HL-60/S4 (cell line): ENCODE data around the gene KRT7.
"Not testable (repeated sequence)": the region's sequence is repeated elsewhere in the genome, so short reads cannot be mapped to it uniquely, and the experiment has no call there.

Source experiments
- in situ Hi-C: fragments of 300-500 bp; cut with MboI; formaldehyde crosslinking; loops from 2 replicates; pipeline ENCODE4 v1.14.3; 2022; ENCODE audit warnings: low sequenced_read_pairs

KRT7 gene

DNA sequence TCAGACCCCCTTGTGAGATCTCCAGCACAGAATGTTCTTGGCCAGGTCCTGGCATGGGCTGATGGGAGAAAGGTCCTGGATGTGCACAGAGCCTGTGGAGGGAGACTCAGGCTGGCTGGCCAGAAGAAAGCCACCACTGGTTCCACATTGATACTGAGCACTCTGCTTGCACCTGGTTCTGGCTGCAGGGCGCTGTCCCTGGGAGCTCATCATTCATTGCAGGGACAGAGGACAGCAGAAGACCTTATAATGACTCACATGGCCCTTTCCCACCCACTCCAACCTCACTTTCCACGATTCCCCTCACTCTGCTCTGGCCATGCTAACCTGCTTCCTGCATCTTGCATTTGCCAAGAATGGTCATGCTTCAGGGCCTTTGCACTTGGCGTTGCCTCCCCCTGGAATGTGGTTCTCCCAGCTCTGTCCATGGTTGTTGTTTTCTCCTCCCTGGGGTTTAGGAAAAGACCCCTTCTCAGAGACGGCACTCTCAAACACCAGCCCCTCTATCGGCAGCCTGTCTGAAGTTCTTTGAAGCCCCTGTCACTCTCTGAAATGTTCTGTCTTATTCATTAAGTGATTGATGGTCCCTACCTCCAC, 10.3 kb downstream of the KRT7 start:
- in situ Hi-C loops, result no loop called here

DNA sequence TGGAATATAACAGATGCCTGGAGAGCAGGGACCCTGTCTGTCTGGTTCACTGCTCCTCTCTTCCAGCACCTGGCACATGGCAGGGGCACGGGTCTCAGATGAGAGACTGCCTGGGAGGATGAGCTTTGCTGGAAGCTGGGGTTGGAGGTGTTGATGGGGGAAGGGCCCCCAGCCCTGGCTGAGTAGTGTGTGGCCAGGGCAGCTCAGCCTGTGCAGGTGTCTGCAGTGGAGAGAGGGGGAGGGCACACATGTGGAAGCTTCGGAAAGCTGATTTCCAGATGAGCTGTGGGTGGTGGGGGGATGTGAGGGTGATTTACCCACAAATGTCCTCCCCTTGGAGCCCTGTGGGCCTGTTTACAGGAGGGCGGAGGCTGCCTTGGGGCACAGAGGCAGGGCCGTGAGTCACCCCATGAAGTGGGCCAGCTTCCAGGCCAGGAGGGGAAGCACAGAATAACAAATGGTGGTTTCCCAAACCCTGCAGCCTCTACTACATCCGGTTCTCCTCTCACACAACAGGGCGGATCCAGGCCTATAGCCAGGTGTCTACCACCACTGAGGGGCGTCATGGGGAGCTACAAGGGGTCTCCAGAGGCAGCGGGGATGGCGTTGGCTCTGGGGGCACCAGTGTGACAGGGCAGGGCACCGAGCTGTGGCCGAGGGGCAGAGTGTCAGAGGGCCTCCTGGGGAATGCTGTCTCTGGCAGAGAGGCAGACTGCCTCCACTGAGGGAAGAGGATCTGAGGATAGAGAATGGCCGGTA, 11.0 kb downstream of the KRT7 start:
- in situ Hi-C loops, result no loop called here

DNA sequence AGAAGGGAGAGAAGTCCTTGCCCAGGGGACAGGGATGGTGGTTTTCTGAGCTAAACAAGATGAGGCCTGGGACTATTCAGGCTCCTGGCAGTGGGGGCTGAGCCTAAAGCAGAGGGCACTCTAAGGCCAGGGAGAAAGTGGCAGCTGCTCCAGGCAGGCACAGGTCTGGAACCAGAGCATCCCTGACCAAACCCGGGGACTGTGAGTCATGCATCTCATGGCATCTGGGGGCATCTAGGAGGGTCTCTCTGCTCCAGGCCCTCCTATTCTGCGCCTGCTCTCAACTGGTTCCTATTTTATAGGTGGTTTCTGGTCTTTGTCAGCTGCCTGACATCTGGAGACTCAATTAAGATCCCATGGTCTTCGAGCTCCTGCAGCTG, 11.6 kb downstream of the KRT7 start:
- in situ Hi-C loops, result no loop called here

DNA sequence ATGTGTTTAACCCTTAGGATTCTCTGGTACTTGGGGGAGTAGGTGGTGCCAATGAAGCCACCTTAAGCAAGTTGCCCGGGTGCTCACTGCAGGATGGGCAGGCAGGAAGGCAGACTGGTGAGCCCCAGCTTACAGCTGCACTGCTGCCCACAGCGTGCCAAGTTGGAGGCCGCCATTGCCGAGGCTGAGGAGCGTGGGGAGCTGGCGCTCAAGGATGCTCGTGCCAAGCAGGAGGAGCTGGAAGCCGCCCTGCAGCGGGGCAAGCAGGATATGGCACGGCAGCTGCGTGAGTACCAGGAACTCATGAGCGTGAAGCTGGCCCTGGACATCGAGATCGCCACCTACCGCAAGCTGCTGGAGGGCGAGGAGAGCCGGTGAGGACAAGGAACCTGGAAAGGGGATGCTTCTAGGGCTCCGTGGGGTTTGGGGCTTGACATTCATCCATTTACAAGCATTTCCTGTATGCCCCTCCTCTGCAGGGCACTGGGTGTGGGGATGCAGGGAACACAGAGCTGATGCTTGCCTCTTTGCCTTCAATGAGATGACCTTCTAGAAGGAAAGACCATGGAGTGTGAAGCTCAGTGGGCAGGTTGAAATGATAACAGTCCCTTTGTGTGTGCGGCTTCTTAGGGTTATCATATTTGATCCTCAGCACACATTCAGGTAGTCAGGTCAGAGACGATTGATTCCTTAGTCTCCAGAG, 12.4 kb downstream of the KRT7 start:
- in situ Hi-C loops, result no loop called here

DNA sequence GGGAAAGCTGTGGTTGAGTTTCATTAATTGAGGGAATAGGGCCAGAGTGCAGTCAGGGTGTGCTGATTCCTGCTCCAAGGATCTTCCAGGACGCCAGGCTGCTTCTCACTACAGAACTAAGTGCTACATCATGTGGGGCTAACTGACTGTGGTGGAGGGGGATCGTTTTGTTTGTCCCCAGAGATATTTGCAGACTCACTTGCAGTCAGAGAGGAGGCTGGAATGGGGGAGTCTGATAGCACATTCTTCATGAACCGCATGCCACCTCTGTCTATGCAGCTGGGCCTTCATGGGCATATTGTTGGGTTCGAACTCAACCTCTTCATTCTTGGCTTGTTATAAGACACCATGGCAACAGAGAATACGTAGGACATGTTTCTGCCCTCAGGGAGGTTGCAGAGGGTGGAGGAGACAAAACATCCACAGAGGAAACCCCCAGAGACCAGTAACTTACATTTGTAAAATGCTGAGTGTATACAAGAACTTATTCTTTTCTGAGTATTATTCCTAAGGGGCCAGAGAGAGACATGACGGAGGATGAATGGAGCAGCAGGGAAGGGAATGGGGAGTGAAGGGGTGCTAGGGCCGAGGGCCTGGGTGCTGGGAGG, 13.0 kb downstream of the KRT7 start:
- in situ Hi-C loops, result no loop called here

DNA sequence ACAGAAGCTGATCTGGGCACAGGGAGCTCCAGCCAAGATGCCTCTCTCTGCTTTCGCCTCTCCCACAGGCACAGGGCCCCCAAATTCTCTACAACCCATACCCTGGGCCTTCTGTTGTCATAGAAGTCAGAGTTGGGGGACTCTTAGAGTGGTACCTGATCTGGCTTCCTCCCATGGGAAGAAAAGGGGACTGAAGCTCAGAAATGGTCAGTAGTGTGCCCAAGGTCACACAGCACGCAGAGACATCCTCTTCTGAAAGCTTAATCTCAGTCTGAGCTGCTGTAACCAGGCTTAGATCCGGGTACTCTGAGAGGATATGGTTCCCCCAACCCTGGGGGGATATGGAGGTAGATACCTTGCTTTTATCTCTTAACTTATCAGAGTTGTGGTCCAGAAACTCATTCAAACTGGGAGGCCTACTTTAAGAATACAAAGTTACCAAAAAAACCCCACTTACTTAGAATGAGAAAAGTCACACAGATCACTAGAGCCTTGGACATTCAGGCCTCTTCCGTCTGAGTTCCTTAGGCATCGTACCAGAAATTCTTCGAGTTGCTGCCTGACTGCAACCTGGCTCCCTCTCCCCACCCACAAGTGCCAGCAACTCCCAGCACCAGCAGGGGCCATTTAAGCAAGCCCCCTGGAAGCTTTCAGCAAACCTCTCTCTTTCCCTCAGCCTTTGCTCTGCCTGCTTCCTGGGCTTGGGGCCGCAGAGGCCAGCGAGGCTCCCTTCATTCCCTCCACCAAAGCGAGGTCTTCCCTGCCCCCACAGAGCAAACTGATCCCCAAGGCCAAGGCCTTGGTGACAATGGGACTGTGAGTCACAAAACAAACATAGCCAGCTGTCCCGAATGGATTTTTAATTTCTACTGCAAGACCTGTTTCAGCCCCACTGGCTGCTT, 13.9 kb downstream of the KRT7 start:
- in situ Hi-C loops, result no loop called here

DNA sequence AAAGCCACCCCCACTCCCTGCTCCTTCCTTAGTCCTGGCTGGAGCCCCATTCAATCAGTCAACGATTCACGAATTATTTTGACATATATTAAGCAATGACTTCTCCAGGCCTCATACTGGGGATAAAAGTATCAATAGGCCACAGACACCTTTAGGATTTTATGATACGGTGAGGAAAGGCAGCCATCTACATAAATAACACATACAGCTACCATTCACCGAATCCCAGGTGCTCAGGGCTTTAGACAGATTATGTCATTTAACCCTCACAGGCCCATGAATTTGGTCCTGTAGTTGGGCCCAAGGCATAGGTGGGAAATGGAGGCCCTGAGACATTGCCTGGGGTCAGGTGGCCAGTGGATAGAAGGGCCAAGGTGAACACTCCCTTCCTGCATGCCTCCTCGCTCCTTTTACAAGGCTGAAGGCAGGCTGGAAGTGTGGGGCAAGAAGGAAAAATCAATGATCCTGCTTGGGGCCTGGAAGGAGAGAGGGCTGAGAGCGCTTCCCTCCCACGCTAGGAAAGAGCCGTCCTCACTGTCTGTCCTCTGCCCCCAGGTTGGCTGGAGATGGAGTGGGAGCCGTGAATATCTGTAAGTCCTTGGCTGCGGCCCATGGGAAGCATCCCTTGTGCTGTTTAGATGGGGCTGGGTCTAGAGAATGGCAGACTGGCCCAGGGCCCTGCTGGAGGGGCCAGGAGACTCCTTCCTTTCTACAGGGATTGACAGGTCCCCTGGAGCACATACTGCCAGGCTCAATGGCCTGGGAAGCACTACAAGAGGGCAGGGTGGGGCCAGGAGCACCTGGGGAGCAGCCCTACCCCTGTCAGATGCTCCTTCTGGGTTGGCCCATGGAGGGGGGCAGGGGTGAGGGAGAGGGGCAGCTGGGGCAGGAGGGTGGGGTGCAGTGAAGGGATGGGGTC, 14.8 kb downstream of the KRT7 start:
- in situ Hi-C loops, result no loop called here

DNA sequence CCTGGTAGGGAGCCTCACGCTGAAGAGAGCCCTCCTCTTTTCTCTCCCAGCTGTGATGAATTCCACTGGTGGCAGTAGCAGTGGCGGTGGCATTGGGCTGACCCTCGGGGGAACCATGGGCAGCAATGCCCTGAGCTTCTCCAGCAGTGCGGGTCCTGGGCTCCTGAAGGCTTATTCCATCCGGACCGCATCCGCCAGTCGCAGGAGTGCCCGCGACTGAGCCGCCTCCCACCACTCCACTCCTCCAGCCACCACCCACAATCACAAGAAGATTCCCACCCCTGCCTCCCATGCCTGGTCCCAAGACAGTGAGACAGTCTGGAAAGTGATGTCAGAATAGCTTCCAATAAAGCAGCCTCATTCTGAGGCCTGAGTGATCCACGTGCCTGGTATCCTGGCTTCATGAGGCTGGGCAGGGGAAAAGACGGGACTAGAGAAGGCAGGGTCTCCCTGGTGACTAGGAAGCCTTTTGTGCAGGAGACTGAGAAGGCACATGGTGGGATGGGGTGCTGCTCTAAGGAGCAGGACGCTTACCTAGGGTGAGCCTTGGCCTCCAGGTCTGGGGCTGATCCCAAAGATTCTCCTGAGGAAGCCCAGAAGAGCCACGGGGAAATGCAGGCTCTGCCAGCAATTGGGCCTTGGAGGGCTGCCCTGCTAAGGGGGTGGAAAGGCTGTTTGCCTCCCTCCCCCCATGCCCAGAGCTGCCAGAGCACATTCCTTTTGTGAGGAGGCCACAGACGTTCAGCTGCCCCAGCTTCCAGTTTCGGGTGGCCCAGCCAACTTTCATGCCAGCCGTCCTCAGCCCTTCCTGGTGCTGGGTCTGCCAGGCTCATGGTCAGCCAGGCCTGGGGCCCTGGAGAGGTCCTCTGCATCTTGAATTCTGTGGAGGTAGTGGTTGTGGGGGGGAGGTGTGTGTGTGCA, 15.8 kb downstream of the KRT7 start:
- in situ Hi-C loops, result no loop called here

DNA sequence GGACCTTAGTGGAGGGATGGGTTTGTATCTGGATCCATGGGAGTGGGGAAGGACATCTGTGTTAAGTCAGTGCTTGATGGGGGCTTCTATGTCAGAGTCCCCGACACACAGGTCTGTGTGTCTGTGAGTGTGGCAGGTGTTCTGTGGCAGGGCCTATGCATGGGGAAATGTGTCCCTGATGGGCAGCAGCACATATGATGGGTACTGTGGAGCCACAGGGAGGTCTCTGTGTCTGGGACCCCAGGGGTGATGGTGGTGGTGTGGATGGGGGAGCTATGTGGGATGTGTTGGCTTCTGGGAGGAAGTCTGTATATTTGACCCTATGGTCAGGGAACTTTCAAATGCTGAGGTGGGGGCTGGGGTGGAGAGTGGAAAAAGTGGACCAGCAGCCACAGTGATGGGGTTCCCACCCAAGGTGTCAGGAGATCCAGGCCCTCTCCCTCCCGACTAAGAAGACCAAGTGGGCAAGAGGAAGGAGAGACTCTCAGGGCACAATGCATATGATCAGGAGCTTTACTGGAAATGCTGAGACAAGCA, 16.5 kb downstream of the KRT7 start:
- in situ Hi-C loops, result no loop called here

DNA sequence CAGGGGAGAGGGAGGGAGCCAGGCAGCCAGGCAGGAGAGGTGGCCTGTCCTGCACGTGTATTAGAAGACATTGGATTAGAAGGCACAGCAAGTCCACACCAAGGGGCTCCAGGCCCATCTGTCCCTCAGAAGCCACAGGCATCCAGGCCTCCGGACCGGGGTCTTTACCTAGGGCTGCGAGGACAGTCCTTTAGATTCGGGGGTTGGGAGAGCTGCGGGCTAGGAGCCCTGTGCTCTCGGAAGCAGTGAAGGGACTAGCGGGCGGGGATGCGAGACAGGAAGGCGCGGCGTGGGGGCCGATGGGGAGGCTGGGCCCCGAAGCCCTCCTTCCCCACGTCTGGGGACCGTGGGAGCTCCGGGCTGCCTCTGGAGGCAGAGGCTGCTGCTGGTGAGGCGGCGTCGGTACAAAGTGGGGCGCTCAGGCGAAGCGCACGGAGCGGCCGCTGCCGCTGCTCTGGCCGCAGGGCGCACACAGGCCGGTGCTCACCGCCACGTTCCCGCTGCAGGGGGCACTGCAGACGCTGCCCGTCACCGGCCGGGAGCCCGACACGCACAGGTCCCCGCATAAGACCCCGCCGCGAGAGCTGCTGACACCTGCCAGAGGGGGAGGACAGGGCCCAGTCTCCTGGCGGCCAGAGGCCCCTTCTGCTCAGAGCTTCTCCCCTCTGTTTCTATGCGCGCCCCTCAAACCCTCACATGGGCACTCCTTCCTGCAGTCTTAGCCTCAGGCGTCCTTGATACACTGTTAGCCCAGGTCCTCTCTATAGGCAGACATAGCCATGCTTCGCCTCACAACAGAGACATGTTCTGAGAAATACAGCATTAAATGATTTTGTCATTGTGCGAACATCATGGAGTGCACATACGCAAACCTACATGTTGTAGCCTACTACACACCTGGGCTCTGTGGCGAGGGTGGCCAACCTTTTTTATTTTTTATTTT, 17.3 kb downstream of the KRT7 start:
- in situ Hi-C loops, result no loop called here

DNA sequence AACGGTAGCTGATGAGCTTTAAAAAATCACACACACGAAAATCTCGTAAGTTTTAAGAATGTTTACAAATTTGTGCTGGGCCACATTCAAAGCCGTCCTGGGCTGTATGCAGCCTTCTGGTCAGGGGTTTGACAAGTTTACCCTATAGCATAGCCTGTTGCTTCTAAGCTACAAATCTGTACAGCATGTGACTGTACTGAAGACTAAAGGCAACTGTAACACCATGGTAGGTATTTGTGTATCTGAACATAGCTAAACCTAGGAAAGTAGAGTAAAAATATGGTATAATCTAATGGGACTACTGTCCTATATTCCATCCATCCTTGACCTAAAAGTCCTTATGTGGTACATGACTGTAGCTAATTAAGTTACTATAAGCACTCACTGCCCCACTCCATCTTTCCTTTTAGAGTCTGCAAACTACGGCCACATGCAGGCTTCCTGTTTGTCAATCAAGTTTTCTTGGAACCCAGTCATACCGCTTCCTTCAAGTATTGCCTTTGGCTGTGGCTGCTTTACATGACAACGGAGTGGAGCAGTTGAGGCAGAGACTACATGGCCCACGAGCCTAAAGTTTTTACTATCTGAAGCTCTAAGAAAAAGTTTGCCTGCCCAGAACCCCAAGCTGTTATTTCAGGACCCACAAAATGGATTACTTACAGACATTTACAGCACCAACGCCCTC, 18.5 kb downstream of the KRT7 start:
- in situ Hi-C loops, result no loop called here

DNA sequence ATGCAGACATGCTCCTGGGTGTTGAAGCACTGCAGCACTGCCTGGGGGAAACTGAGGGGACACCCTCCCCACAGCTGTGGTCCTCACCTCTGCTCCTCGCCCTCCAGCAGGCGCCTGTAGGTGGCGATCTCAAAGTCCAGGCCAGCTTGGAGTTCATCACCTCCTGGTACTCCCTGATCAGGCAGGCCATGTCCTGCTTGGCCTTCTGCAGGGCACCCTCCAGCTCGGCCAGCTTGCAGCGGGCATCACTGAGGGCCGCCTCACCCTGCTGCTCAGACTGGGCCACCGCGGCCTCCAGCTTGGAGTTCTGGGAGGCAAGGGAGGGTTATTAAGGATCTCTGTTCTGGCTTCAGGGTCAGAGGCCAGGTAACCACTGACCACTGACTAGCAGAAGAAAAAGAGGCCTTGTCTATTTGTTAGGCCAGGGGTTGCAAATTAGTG, 19.2 kb downstream of the KRT7 start:
- in situ Hi-C loops, result not testable (repeated sequence)

DNA sequence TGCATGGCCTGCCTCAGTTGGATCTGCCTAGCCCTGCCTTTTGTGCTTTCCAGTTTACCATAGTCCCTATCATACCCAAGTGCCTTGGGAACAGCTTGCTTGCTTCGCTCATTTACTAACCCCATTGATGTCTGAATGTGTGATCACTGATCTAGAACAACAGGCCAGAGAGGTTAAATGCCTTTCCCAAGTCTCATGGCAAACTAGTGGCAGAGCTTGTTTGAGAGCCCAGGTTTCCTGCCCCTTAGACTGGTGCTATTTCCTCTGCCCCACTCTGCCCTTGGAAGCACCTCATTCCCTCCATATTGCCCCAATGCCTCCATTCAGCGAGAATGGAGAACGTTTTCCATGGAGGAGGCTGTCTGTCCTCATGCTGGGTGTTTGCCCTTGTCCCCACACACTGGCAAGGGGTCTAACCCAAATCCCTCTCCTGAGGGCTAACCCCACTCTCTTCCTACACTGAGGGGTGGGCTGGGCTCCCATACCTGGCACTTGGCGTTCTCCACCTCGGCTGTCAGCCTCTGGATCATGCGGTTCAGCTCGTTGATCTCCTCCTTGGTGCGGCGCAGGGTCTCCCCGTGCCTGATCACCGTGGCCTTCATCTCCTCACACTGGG, 19.8 kb downstream of the KRT7 start:
- in situ Hi-C loops, result no loop called here

DNA sequence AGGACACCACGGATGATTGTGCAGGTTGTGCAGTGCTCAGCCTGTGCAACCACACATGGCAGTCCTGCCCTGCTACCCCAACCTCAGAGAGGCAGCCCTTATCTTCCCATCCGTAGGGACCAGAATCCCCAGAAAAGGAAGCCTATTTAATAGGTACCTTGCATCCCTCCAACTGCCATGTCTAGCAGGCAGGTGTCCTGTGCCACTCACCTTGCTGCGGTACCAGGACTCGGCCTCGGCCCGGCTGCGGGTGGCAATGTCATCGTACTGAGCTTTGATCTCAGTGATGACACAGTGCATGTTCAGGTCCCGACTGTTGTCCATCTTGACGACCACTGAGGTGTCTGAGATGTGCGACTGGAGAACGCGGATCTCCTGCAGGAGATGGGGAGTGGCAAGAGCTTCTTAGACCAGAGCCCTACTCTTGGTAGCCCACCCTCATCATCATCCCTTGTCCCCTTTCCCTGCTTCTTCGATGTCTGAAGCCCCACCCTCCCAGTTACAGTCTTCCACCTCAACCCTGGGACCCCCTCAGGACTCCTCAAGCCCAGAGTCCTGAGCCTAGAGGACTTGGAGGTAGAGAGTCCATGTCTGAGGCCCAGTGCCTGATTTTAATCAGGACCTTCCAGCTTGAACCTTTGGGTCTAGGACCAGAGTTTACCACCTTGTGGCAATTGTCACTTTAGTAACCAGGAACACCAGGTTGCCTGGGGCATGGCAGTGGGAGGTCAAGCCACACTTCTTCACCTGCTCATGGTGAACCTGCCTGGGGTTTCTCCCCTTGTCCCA, 20.5 kb downstream of the KRT7 start:
- in situ Hi-C loops, result no loop called here

DNA sequence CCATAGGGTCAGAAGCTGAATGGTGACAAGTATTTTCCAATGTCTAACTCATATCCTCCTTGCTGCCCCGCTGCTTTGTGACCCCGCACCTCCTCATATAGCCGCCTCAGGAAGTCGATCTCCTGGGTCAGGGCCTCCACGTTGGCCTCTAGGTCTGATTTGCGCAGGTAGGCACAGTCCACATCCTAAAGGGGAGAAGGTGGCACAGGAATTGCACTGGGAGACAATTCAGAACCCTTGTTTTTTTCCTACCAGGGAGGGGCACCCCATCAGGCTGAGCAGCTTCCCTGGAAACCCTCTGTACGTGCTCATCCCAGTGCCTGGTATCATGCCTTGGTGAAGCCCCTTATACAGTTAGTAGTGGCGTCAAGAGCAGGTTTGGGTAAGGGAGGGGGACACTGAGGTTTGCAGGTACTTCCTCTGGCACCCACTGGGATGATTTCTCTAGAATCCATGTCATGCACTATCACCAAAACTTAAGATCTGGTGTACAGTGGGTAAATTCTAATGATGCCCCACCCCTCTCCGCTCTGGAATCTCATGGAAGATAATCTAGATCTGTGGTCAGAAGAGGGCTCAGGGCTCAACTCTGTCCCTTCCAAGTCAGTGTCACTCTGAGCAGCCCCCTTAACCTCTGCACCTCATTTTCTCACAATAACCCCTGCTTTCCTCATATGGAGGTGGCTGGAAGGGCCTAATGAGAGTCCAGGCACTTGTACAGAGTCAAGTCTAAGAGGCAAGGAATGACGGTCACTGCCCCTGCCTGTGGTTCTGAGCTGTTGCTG, 21.3 kb downstream of the KRT7 start:
- in situ Hi-C loops, result no loop called here
